GM19467 (cell line): ENCODE data around the gene C11orf71.

Experiments used
- ATAC-seq: cut with Tn5 transposase; IDR thresholded peaks from one replicate; pipeline ENCODE4 v1.9.1; 2021; ENCODE audit warnings: mild to moderate bottlenecking, moderate library complexity; ENCODE audit not compliant: unreplicated experiment

Gene C11orf71

DNA sequence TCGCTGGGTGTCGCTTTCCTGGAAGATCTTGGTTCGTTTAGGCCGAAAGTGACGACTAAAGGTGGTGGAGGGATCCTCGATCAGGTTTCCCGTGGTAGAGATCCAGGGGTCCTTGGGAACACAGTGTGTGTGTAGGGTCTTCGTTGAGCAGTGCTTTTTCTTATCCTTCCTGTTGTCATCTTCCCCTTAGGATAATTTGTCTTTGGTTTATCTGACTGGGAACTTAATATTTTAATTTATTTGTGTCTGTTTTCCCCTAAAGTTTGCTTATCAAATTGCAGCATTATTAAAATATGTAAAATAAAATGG is 558 bp upstream of the C11orf71 start:
- ATAC-seq, result no peak

DNA sequence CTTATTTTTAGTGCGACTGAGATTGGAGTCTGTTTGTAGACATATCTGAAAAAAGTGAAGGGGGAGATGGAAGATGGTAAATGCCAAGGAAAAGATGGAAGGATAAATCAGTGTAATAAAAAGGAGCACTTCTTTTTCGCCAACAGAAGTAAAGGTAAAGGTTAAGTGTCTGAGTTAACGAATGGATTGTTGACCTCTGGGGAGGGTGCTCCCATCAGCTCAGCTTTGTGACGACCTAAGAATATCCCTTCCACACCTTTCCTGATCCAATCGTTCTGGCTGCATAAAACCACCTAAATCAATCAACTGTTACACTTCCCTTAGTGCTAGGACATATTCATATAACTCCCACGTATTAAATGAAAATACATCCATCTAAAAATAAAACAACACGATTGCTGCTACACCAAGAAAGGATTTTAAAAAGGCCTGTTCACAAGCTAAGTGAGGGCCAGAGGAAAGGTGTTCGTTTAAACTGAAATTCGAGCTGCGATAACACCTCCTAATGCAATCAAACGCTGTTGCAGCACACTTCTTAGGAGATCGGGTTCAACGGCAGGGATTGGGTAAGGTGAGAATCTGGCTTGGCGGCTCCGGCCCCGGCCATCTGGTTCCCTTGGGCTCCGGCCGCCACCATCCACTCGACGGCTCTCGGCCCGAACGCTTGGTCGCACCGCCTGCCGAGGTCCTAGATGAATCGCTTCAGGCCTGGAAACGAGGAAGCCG is 658 bp downstream of the C11orf71 start:
- ATAC-seq, result peak; percentile 20

DNA sequence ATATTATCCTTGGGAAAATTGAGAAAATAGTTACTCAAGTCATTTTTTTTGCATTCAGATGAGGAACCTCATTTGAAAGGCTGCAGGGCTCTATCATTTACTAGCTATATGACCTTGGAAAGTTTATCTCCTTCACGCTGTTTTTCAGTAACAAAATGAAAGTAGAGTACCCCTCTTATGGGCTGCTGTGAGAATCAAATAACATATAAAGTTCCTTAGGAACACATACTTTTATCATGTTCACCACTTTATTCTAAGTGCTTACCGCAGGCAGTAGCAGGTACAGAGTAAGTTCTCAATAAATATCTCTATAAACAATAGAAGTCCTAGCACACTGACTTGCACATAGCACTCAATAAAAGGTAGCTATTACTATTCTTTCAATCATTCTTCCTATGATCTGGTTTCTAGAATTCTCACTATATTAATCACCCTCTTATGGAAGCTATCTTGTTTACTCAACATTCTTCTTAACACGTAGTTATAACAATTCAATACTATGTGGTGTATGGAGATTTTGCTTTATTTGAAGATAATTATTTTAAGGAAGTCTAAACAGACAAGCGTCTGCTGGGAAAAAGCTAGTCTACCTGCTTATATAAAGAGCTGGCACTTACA is 1.9 kb downstream of the C11orf71 start:
- ATAC-seq, result no peak

DNA sequence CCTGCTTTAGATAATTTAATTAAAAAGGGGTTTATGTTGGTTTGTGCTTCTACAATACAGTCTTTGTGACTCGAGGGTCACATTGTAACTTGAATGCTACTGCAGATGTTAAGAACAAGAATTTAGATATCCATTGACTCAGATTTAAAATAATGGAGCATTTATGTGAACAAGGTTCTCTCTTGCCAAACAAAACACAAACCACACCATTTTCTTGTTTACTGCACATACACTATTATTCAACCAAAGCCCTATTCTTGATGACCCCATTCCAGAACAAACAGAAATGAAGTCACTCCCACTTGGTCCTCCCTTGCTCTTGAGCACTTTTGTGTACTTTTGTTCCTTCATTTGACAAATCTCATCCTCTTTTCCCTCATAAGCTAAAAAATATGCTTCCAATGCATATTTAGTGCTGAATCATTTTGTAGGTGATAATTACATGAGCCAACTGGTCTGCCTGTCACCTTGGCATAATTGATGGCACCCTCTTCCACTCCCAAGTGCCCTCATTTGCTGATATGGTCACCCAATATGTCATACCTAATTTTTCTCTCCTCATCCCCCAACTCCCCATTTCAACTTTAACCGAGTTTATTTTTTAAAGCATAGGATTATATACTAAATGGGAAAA is 2.8 kb downstream of the C11orf71 start:
- no peak for ATAC-seq

DNA sequence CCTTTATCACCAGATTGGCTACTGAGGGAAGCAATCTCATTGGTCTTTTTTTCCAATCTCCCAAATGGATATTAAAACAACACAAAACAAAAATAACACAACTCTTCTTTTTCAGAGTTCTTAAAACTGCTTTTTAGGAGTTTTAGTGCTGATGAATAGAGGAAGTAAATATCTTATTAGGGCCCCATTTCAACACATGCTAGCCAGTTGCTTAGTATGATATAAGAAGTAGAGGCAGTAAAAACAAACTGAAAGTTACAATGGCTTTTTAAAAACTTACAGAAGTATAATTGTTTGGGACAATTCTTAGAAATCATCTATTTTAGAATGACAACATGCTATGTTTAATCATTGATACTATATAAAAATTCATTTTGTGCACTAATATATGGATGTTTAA is 3.4 kb downstream of the C11orf71 start:
- ATAC-seq, result no peak

DNA sequence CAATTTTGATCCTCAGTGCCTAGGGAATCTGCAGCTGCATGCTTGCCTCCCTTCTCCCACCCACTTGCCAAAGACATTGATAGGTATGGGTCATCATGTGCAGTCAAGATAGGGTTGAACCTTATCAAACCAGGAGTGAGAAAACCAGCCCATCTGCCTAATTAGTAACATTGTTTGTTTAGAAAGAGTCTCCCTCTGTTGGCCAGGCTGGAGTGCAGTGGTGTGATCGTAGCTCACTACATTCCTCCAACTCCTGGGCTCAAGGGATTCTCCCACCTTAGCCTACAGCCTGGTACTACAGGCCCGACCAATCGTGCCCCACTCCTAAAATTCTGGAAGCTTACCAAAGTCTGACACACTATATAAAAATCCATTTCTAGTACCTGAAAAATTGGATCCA is 4.6 kb downstream of the C11orf71 start:
- ATAC-seq, result no peak

DNA sequence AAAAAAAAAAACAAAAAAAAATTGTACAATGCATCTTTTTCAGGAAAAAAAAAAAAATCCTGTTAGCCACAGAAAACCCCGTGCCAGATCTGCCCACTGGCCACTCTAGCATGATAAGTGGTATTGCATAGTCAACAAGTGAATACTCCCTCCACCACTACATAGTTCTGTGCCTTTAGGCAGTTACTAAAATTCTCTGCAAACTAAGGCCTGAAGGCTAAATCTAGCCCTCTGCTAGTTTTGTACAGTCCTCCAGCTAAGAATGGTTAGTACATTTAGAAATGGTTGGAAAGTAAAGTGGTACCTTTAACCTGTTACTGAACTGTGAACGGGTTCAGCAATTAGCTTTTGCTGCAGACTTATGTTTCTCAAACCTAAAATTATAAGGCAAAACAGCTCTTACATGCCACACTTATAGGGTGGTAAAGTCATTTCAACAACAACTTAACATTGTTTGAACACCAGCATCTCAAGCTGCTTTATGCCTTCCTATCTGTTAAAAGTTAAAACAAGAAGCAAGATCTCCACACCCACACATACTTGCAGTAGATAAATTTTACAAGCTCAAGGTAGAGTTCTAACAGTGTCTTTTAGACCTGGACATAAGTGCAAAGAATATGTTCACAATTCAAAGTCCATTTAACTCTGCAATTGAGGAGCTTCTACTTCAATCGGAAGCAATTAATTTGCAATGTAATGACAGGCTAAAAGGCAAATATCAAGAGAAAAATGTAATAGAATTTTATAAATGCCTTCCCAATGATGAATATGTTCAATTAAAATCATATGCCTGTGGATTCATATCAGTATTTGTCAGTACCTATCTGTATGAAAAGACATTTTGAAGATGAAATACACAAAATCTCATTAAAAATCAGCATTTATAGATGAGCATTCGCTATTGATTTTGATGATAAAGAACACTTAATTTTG is 7.3 kb downstream of the C11orf71 start:
- no peak for ATAC-seq

DNA sequence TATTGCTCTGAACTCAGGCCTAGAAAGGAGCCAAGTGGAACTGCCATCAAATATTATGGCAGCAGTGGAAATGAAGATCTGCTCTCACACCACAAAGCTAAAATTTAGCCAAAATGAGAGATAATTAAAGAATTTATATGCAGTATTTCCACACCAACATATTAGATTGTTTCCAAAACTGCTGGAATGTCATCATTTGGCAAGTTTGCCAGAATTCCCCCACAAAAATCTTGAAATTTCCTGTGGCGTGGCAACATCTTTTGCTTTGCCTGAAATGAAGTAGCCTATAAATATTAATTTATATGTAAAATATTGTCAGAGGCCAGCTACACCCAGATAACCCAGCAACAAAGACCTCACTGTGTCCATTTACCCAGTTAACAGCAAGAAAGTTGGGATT is 13.8 kb downstream of the C11orf71 start:
- no peak for ATAC-seq

DNA sequence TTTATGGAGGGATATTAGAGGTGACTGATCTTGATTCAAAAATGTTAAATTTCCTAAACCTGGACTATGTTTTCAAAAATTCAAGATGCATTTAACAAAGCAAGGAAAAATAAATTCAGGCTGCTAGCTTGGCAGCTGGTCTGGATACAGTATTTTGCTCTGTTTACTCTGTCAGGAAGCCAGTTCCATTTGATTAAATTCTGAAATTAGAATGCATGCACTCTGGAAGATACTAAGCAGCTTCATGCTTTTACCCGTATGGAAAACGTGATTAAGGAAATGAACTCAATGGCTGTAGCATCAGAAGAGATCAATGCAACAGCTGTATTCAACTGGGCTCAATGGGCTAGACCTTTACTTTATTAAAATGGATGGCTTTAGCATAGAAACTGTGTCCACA is 14.2 kb downstream of the C11orf71 start:
- no peak for ATAC-seq

DNA sequence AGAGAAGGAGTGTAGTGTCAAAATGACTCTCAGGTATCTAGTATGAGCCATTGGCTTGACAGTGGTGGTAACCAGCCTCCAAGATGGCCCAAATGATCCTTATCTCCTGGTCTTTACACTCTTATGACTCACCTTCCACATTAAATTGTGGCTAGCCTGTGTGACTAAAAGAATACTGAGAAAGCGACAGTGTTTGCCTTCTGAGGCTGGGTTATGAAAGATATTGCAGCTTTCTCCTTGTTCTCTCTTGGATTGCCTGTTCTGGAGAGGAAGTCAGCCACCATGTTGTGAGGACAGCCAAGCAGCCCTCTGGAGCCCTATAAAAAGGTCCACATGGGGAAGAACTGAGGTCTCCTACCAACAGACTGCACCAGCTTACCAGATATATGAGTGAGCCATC is 15.8 kb downstream of the C11orf71 start:
- no peak for ATAC-seq

DNA sequence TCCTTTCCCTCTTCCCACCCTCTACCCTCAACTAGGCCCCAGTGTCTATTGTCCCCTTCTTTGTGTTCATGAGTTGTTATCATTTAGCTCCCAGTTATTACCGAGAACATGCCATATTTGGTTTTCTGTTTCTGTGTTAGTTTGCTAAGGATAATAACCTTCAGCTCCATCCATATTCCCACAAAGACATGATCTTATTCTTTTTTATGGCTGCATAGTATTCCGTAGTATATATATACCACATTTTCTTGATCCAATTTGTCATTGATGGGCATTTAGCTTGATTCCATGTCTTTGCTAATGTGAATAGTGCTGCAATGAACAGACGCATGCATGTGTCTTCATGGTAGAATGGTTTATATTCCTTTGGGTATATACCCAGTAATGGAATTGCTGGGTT is 17.8 kb downstream of the C11orf71 start:
- no peak for ATAC-seq

DNA sequence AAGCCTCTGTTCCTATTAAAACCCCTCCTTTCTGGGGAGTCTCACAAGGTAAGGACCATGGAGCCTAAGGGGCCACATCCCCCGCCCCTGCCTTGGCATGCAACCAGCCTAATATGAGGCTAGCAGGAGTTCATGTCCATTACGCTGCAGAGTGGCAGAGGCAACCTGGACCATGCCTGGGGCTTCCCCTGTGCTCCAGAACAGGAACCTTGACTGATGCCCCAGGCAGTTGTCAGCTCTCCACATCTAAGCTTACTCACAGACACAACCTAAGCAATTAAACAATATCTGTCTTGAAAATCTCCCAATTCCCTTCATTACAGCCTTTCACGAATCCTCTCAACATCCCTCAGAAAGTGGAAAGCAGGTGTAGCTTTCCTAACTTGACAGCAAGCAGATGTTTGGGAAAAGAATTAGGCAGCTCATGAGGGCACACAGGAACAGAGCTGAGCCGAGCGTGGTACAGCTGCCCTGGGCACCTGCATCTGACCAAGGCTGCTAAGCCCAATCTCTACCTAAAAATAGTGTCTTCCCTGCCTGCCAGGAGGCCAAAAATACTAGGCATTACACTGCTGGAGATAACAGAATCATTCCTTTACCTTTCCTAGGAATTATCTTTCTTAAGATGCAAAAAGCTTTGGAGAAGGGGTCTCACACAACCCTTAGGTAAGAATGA is 20.8 kb downstream of the C11orf71 start:
- ATAC-seq, result no peak

DNA sequence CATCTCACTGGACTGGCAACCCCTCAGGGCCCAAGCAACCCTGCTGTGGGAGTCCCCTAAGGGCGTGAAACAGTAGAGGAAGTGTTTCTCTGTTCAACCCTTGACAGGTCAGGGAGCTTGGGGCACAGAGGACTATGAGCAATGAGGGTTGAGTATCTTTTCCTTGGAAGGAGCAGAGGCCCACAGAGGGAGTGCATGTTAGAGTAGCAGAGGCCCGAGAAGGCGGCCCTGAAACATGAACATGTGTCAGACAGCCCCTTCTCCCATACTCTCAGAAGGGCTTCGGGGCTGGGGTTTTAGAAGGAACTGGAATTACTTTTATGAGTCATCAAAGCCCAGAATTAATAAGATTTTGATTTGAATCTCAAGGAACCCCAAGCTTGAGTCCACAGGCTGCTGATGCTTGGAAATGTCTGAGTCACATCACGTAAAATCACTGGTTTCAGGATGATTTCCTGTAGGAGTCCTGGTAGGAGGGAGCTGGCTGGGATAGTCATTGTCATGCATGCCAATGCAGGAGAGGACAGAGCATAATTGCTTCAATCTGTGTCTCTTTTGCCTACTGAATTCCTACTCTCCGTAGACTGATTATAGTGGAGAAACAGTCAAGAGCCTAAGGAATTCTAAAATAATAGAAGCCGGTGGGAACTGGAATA is 22.6 kb downstream of the C11orf71 start:
- no peak for ATAC-seq

DNA sequence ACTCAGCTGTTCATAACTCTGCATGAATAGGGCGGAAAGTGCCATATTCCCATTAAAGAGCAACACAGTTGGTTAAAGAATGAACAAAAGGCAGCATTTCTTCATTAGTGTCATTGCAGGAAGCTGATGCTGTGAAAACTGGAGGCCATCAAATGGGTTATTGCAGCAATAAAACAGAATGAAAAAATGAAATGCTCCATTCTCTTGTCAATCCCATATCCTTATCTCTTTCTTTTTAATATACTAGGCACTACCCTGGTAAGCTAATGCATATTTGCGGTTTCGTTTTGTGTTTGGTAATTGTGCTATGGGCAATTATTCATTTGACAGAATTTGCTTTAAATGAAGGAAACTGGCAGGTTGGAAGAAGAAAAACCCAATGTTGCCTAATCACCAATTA is 25.3 kb downstream of the C11orf71 start:
- ATAC-seq, result no peak

DNA sequence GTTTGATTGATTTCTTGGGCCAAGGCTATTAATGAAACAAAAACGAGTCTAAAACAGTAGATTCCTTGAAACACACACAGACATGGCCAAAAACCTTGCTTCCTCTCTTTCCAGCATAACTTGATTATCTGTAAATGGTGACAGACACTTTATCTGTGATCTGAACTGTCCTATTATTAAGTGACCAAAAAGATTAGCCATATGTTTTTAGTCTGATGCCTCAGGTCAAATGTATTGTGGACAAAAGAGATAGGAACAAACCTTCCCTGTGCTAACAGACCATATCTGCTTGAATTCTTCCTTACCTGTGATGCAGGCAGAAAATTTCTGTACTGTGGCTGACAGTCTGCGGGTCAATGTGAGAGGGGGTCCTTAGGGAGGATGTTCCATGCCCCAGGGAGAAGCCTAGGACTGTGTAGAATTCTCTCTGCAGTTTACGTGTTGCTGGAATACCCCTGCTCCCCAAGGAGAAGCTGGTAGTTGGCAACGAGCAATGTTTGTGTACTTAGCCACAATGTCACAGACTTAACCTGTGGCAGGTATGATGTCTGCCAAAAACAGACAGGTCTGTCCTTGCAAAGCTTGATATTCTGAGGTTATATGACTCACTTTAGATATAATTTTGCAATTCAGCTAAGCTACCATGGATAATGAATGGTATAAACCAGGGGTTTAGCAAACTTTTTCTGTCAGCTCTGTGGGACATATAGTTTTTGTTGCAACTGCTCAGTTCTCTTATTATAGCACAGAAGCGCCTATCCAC is 31.2 kb downstream of the C11orf71 start:
- ATAC-seq, result no peak

DNA sequence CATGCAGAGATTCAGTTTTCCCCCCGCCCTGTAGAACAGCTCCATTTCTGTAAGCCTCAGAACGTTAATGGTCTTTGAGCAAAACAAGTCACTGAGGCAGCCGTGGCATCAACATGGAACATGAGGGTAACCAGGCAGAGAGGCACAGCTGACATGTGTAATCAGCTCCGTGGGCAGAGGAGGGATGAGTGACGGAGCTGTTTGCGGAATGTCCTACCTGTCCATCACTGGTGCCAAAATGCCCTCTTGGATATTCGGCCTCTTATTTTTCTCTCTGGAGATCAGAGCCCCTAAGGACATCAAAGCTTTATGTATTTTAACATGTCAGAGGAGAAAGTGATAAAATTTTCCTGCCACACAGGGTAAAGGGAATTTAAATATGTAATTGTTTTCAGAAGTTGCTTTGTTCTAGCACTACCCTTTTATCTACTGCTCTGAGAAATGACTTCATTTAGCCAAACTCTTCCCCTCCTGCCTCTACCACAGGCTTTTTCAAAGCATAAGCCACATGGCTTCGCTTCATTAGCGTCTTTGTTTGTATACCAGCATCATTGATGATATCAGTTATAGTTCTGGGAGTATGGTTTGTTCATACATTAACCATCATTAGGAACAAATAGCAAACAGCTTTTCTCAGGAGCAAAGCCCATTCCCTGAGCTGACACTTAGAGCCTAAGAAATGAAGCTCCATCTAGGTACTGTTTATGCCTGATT is 32.9 kb downstream of the C11orf71 start:
- no peak for ATAC-seq

DNA sequence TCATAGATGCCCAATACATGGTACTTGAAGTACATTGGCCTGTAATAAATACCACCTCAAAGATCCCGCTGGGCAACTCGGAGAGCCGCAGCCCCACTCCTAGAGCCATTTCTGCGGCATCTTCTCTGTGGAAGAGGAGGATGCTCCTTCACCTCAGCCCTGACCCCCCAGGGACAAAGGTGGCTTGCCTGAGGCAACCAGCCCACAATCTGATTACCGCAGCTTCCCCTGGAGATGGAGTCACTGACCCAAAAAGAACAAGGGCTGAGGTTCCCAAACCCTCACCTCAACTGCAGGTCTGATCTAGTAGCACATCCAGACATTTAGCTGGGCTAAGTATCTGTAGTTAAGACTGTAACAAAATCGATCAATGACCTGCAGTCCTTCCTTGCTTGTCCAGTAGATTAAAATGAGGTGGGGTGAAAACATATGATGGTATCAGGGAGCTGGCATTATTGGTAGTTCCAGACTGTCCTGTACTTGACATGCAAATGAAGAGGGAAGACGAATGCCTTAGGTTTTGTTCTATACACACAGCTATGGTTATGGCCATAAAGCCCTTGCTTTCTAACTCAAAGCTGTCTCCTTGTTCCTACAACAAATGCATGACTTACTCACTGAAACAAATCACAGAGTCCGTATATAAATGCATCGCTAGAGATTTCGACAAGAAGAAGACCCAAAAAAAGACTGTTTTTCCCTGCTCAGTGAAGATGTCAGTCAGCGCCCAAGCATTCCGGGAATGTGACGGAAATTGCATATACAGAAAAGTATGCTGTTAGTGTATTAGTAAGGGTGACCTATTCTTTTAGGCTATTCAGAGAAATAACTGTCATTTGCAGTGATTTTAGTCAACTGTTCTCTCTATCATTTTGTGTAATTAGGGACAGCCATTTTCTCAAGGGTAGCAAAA is 33.7 kb downstream of the C11orf71 start:
- ATAC-seq, result no peak

DNA sequence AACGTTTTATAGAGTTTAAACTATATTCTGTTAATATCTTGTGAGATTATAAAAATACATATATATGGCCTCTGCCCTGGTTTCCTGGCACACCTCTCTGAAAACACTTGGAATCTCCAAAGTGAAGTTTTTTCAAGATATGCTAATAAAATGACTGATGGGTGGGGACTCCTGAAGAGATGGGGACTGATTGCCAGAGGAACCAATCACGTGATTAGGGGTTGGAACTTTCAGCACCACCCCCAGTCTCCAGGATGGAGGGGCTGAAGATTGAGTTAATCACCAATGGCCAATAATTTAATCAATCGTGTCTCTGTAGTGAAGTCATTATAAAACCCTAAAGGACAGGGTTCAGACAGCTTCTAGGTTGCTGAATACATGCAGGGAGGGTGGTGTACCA is 37.4 kb downstream of the C11orf71 start:
- no peak for ATAC-seq
